Activated CD8-positive, alpha-beta T cell treated with anti-CD3 and anti-CD28 coated beads for 36 hours (primary cell): ENCODE measurements around the gene TIFAB. TPM values are rescaled to one million over a fixed set of nuclear protein-coding genes. Genes with fewer than 3 reads are reported as not detected.

ENCODE experiments used
- ATAC-seq: fragments of 200-7000 bp; cut with Tn5 transposase; one replicate; pipeline ENCODE4 v1.10.0; 2021; ENCODE audit warnings: mild to moderate bottlenecking, moderate library complexity
- CTCF ChIA-PET: fragments of 350-600 bp; sonication (Branson Sonifier 250); formaldehyde crosslinking; loops from one replicate; lab custom pipeline; 2021; ENCODE audit warnings: antibody characterized with exemption; lab: Charles Lee
- POLR2A ChIA-PET: fragments of 350-600 bp; sonication (Branson Sonifier 250); formaldehyde crosslinking; loops from one replicate; lab custom pipeline; 2021; ENCODE audit warnings: antibody characterized with exemption; lab: Charles Lee
- DNase-seq: peaks from one replicate; pipeline ENCODE4 v3.0.0-alpha.2; 2020
- H3K27ac Mint-ChIP-seq: one replicate; pipeline ENCODE4 v1.8.0; 2021; ENCODE audit warnings: mild to moderate bottlenecking, mixed read lengths
- H3K27me3 Mint-ChIP-seq: one replicate; pipeline ENCODE4 v1.8.0; 2021; ENCODE audit warnings: mixed read lengths
- H3K36me3 Mint-ChIP-seq: one replicate; pipeline ENCODE4 v1.8.0; 2021; ENCODE audit warnings: low read depth, mixed read lengths
- H3K4me1 Mint-ChIP-seq: one replicate; pipeline ENCODE4 v1.8.0; 2021; ENCODE audit warnings: low read depth, mixed read lengths
- H3K4me3 Mint-ChIP-seq: one replicate; pipeline ENCODE4 v1.8.0; 2021; ENCODE audit warnings: mild to moderate bottlenecking, moderate library complexity, mixed read lengths
- H3K9me3 Mint-ChIP-seq: one replicate; pipeline ENCODE4 v1.8.0; 2021; ENCODE audit warnings: mixed read lengths
- CTCF ChIP-seq: fragments of 200-600 bp; IDR thresholded peaks from one replicate; pipeline ENCODE4 v1.8.0; 2022; ENCODE audit warnings: antibody characterized with exemption, mild to moderate bottlenecking
- intact Hi-C: fragments of 100-400 bp; cut with micrococcal nuclease; formaldehyde crosslinking; loops from one replicate; pipeline ENCODE4 v1.10.0; 2022
- total RNA-seq, 2 experiments: library from RNA; stranded (reverse); gene quantifications; one replicate each; pipeline ENCODE4 v1.2.3, GENCODE V29; 2021

The TIFAB gene
- total RNA-seq, 2 experiments from 2014 or later: not detected

- H3K4me1 Mint-ChIP-seq: peaks cover 4% of the 10 kb centered on the region
- H3K9me3 Mint-ChIP-seq: peaks cover 7% of the 10 kb centered on the region
- H3K27ac Mint-ChIP-seq: no peak overlapping the region
- ATAC-seq (peak; percentile 97), DNase-seq (peak; percentile 51)
- H3K4me3 Mint-ChIP-seq: no peak overlapping the region
- H3K27me3 Mint-ChIP-seq: peaks cover 12% of the 10 kb centered on the region
- intact Hi-C loops: no loop called here
- POLR2A ChIA-PET: no interaction called here
- CTCF ChIA-PET: interaction anchor here (0.6 to 2.5 kb wide), 31 partner anchors 10 to 225 kb away, joined by 3 to 15 read pairs (median 4); partner anchors contain the start of gene MACROH2A1
- peak; percentile 77 for TF ChIP-seq CTCF
- H3K36me3 Mint-ChIP-seq: no peaks in the 10 kb centered on the region
Measured at GRCh38 chr5:135426102-135427082, 25.8 kb downstream of the TIFAB start.

GRCh38 chr5:135425641-135426040, 26.5 kb downstream of the TIFAB start:
- no peak overlapping the region for H3K4me3 Mint-ChIP-seq
- ChIA-PET POLR2A (no interaction called here), CTCF (interaction anchor here (0.6 to 2.5 kb wide), 31 partner anchors 9 to 509 kb away, joined by 3 to 15 read pairs (median 4); partner anchors contain the start of gene MACROH2A1)
- ATAC-seq (no peak), DNase-seq (no peak)
- intact Hi-C loops: no loop called here
- no peak for TF ChIP-seq CTCF
- H3K36me3 Mint-ChIP-seq: no peaks in the 10 kb centered on the region
- peaks cover 4% of the 10 kb centered on the region for H3K4me1 Mint-ChIP-seq
- H3K27me3 Mint-ChIP-seq: peaks cover 15% of the 10 kb centered on the region
- H3K27ac Mint-ChIP-seq: no peak overlapping the region
- H3K9me3 Mint-ChIP-seq: peaks cover 7% of the 10 kb centered on the region

GRCh38 chr5:135423846-135424168, 28.3 kb downstream of the TIFAB start:
- peaks cover 4% of the 10 kb centered on the region for H3K4me1 Mint-ChIP-seq

GRCh38 chr5:135423146-135423845, 28.9 kb downstream of the TIFAB start:
- no peak for TF ChIP-seq CTCF
- DNase-seq (no peak), ATAC-seq (no peak)
- Mint-ChIP-seq H3K9me3 (peaks cover 5% of the 10 kb centered on the region), H3K4me1 (peaks cover 4% of the 10 kb centered on the region), H3K4me3 (no peak overlapping the region), H3K27me3 (peaks cover 23% of the 10 kb centered on the region), H3K36me3 (no peaks in the 10 kb centered on the region), H3K27ac (no peak overlapping the region)
- POLR2A ChIA-PET: interaction anchor here (1.5 kb wide), 1 partner anchor 24 kb away, joined by 7 read pairs; the partner anchor contains the start of gene MACROH2A1
- CTCF ChIA-PET: interaction anchor here (0.7 to 1.4 kb wide), 3 partner anchors 16 to 128 kb away, joined by 3 to 6 read pairs (median 3); no protein-coding TSS in a partner anchor
- intact Hi-C loops: no loop called here

More at GRCh38 chr5:135423846-135424168, 28.3 kb downstream of the TIFAB start:
- ChIA-PET POLR2A (interaction anchor here (1.5 kb wide), 1 partner anchor 24 kb away, joined by 7 read pairs; the partner anchor contains the start of gene MACROH2A1), CTCF (interaction anchor here (0.7 to 1.4 kb wide), 4 partner anchors 12 to 128 kb away, joined by 3 to 6 read pairs (median 4); no protein-coding TSS in a partner anchor)
- Mint-ChIP-seq H3K36me3 (no peaks in the 10 kb centered on the region), H3K4me3 (no peak overlapping the region), H3K27me3 (peaks cover 23% of the 10 kb centered on the region), H3K9me3 (peaks cover 9% of the 10 kb centered on the region), H3K27ac (no peak overlapping the region)
- intact Hi-C loops: no loop called here
- TF ChIP-seq CTCF: no peak
- DNase-seq (no peak), ATAC-seq (no peak)
